Activated CD8-positive, alpha-beta memory T cell treated with anti-CD3 and anti-CD28 coated beads, Interleukin-2, amount 50 U/mL, for 24 hours (primary cell): ENCODE data around the gene OR51I2.

Experiments
- DNase-seq: peaks from one replicate; pipeline ENCODE4 v3.0.0-alpha.2; 2020; ENCODE audit errors: extremely low read depth

The OR51I2 gene

DNA sequence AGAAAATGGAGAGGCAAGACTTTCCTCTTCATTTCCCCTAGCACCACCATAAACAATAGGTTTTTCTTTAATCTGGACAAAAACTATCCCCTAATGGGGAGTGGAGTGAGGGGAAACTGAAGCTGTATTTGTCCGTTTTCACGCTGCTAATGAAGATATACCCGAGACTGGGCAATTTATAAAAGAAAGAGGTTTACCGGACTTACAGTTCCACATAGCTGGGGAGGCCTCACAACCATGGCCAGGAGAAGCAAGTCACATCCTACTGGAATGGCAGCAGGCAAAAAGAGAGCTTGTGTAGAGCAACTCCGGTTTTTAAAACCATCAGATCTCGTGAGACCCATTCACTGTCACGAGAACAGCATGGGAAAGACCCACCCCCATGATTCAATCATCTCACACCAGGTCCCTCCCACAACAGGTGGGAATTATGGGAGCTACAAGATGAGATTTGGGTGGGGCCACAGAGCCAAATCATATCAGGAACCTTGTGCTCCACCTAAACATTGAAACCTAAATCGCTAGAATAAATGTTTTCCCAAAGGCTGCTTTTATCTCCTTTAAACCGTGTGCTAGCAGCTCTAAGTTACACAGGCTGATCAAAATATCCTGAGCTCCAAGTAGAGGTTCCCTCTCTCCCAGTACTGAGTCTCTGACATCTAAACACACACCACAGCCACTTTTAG, 56.4 kb downstream of the OR51I2 start:
- DNase-seq, result no peak
